ENCODE results near the gene GALNT6.

GALNT6 gene

GRCh38 chr12:51388069-51388799 is 3.0 kb downstream of the GALNT6 start:
- DNase-seq (ENCODE audit: low spot score) = no peak
- Histone ChIP-seq H3K36me3 (ENCODE audit: low read depth) (peaks cover 12% of the 10 kb centered on the region), H3K4me1 (ENCODE audit: insufficient read depth, poor library complexity, severe bottlenecking) (peaks cover 36% of the 10 kb centered on the region), H3K27ac (ENCODE audit: poor library complexity, severe bottlenecking) (peak overlapping the region; percentile 47), H3K4me3 (ENCODE audit: severe bottlenecking) (no peak overlapping the region), H3K9me3 (ENCODE audit: severe bottlenecking) (no peaks in the 10 kb centered on the region), H3K27me3 (ENCODE audit: insufficient read depth, poor library complexity, severe bottlenecking) (no peaks in the 10 kb centered on the region)
- TF ChIP-seq, protein P1, sequence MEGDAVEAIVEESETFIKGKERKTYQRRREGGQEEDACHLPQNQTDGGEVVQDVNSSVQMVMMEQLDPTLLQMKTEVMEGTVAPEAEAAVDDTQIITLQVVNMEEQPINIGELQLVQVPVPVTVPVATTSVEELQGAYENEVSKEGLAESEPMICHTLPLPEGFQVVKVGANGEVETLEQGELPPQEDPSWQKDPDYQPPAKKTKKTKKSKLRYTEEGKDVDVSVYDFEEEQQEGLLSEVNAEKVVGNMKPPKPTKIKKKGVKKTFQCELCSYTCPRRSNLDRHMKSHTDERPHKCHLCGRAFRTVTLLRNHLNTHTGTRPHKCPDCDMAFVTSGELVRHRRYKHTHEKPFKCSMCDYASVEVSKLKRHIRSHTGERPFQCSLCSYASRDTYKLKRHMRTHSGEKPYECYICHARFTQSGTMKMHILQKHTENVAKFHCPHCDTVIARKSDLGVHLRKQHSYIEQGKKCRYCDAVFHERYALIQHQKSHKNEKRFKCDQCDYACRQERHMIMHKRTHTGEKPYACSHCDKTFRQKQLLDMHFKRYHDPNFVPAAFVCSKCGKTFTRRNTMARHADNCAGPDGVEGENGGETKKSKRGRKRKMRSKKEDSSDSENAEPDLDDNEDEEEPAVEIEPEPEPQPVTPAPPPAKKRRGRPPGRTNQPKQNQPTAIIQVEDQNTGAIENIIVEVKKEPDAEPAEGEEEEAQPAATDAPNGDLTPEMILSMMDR (IDR thresholded peaks at IDR 0.05; ENCODE audit: poor library complexity, severe bottlenecking) = no peak
- ATAC-seq (ENCODE audit: low read depth) = peak; percentile 23; the same call in 2 of the 3 replicates

DNA sequence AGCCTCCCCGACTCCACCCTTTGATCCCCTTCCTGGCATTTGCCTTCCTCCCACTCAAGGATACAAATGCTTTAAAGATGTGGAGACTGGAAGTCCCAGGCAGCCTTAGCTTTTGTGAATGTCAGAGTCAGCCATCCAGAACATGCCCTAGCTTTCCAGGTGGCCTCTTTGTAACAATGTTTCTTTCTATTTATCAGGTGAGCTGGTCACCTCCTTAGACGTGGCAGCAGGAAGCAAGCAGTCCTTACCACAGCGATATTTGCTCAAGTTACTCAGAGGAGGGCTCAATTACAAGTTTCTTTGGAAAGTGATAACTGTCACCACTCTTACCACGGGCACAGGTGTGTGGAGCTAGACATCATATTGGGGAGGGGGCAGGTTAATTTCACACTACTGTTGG is 4.9 kb downstream of the GALNT6 start:
- no peak overlapping the region for H3K27ac ChIP-seq (ENCODE audit: poor library complexity, severe bottlenecking)
- no peak for ATAC-seq (ENCODE audit: low read depth)
- DNase-seq (ENCODE audit: low spot score) = no peak
- no peaks in the 10 kb centered on the region for H3K9me3 ChIP-seq (ENCODE audit: severe bottlenecking)
- TF ChIP-seq, protein P1 (IDR thresholded peaks at IDR 0.05; ENCODE audit: poor library complexity, severe bottlenecking) = no peak
- no peak overlapping the region for H3K4me3 ChIP-seq (ENCODE audit: severe bottlenecking)
- H3K27me3 ChIP-seq (ENCODE audit: insufficient read depth, poor library complexity, severe bottlenecking) = no peaks in the 10 kb centered on the region
- peaks cover 31% of the 10 kb centered on the region for H3K4me1 ChIP-seq (ENCODE audit: insufficient read depth, poor library complexity, severe bottlenecking)
- peaks cover 30% of the 10 kb centered on the region for H3K36me3 ChIP-seq (ENCODE audit: low read depth)

DNA sequence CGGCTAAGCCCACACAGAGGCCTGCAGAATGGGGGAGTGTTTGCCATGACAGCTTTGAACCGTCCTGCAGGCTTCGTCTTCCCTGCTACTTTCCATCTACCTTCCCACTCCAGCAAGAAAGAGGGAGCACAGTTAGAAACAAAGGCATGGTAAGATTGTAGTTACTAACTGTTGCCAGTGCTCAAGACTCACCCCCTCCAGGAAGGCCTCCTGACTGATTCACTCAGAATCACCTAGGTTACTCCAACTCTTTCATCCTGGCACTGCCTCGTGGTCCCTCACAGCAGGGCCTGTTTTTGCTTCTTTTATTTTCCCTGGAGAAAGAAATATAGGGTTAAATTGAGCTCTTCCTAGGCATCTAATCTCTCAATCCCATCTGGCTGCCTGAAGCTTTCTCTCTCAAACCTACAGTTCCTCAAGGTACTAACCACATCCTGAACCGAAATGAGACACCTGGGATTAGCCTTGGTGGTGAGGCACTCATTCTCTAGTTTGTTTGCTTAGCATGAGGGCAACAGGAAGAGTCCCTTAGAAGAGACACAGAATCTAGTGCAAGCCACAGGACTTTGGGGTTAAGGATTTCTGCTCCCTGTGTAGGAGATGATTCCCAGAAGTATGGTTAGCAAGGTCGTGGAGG is 7.8 kb downstream of the GALNT6 start:
- peaks cover 18% of the 10 kb centered on the region for H3K4me1 ChIP-seq (ENCODE audit: insufficient read depth, poor library complexity, severe bottlenecking)
- peaks cover 57% of the 10 kb centered on the region for H3K36me3 ChIP-seq (ENCODE audit: low read depth)
- no peak overlapping the region for H3K4me3 ChIP-seq (ENCODE audit: severe bottlenecking)
- H3K27me3 ChIP-seq (ENCODE audit: insufficient read depth, poor library complexity, severe bottlenecking) = no peaks in the 10 kb centered on the region
- no peak for DNase-seq (ENCODE audit: low spot score)
- TF ChIP-seq, protein P1 (IDR thresholded peaks at IDR 0.05; ENCODE audit: poor library complexity, severe bottlenecking) = no peak
- ATAC-seq (ENCODE audit: low read depth) = peak; percentile 82
- no peaks in the 10 kb centered on the region for H3K9me3 ChIP-seq (ENCODE audit: severe bottlenecking)
- peak overlapping the region; percentile 69 for H3K27ac ChIP-seq (ENCODE audit: poor library complexity, severe bottlenecking)

GRCh38 chr12:51382173-51382572 is 9.0 kb downstream of the GALNT6 start:
- no peak for DNase-seq (ENCODE audit: low spot score)
- H3K4me1 ChIP-seq (ENCODE audit: insufficient read depth, poor library complexity, severe bottlenecking) = peaks cover 12% of the 10 kb centered on the region

More at GRCh38 chr12:51382173-51382572, 9.0 kb downstream of the GALNT6 start:
- no peaks in the 10 kb centered on the region for H3K27me3 ChIP-seq (ENCODE audit: insufficient read depth, poor library complexity, severe bottlenecking)
- TF ChIP-seq, protein P1 (IDR thresholded peaks at IDR 0.05; ENCODE audit: poor library complexity, severe bottlenecking) = no peak
- ATAC-seq (ENCODE audit: low read depth) = no peak
- no peaks in the 10 kb centered on the region for H3K9me3 ChIP-seq (ENCODE audit: severe bottlenecking)
- no peak overlapping the region for H3K27ac ChIP-seq (ENCODE audit: poor library complexity, severe bottlenecking)
- H3K4me3 ChIP-seq (ENCODE audit: severe bottlenecking) = no peak overlapping the region
- H3K36me3 ChIP-seq (ENCODE audit: low read depth) = peaks cover 68% of the 10 kb centered on the region
